HT1080 (cell line): Measurements from ENCODE around the gene SENP5. TPM values are rescaled to one million over a fixed set of nuclear protein-coding genes. Genes with fewer than 3 reads are reported as not detected.

Experiments
- DNase-seq: peaks from one replicate; pipeline ENCODE4 v3.0.0-alpha.2; 2015; ENCODE audit warnings: low read depth
- total RNA-seq: library from RNA; depleted of rRNA; stranded (reverse); fragments of >200 nt; shearing (Covaris generic); gene quantifications from 2 replicates; pipeline ENCODE4 v1.2.3, GENCODE V29; 2014

SENP5 gene
- total RNA-seq, 1 experiment from 2014 or later, result 57.3 TPM

DNA sequence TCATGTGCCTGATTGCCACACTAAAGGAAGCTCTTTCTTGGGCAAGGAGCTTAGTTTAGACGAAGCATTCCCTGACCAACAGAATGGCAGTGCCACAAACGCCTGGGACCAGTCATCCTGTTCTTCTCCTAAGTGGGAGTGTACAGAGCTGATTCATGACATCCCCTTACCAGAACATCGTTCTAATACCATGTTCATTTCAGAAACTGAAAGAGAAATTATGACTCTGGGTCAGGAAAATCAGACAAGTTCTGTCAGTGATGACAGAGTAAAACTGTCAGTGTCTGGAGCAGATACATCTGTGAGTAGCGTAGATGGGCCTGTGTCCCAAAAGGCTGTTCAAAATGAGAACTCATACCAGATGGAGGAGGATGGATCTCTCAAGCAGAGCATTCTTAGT, 18.4 kb downstream of the SENP5 start:
- no peak for DNase-seq

DNA sequence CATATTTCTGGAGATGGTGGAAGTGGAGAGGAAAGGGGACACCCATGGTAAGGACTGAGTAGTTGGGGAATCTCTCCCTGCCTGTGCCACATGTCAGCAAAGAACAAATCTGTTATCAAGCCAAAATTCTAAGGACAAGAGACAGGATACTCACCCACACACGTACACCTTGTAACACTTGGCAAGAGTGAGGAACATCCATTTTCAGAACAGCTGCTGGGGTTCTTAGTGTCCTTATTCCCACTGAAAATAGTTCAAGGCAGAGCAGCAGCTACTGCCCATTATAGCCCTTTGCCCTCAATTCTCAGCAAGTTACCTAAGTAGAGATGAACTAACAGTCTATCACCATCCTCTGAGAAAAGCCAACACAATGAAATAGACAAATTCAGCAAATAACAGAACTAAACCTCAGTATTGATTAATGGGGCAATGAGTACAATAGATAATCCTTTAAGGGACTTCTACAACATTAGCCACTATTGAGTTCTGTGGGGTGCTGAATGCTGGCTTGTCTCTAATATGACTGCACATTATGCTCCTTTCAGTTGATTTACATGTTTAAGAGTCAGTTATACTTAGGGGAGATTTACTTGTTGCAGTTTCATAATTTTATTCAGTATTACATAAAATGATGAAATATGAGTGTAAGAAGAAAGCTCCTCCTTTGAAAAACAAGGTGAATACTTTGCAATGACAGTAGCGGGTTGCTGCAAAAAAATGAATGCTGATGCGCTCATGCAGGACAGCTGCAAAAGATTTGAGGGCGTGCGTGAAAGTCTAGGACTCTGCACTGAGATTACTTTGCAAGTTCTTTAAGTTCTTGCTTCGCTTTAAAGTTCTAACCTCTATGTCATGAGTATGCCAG, 22.4 kb downstream of the SENP5 start:
- no peak for DNase-seq

DNA sequence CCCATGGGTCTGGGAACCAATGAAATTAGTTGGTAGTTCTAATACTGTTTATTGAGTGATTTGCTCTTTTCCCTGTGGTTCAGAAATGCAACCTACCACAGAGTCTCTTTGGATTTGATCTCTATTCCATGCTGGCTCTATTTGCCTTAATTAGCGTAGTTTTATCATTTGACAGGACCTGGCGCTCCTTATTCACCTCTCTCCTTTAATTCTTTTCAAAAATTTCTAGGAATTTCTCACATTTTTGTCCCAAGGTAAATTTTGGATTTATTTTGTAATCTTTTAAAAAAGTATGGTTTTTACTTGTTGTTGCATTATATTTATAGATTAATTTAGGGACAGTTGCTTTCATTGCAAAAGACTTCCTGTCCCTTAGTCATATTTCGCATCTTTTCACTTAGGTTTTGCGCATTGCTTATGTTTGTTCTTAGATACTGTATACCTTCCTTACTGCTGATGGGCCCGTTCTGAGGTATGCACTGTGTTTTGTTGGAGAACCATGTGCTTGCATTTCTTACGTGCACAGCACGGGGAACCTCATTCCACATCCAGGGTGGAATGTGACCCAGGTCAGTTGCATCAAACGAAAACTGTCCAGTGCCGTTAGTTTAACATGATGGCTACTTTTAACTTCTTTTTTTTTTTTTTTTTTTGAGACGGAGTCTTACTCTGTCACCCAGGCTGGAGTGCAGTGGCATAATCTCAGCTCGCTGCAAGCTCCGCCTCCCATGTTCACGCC, 27.0 kb downstream of the SENP5 start:
- DNase-seq, result no peak

DNA sequence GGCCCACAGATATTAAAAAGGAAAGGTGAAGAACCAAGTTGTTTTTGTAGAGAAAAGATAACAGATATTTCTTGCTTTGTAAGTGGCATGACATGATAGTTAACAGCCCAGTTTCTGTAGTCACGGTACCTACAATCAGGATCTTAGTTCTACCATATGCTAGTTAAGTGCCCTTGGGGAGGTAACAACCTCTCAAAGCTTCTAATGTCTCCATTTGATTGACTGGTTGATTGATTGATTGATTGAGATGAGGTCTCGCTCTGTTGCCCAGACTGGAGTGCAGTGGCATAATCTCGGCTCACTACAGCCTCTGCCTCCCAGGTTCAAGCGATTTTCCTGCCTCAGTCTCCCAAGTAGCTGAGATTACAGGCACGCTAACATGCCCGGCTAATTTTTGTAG, 28.5 kb downstream of the SENP5 start:
- no peak for DNase-seq

- DNase-seq, result no peak
Observed at GRCh38 chr3:196901768-196902167, 34.0 kb downstream of the SENP5 start.

- DNase-seq, result no peak
Observed at GRCh38 chr3:196902296-196902695, 34.6 kb downstream of the SENP5 start.

- no peak for DNase-seq
Observed at GRCh38 chr3:196903740-196904139, 36.0 kb downstream of the SENP5 start.

DNA sequence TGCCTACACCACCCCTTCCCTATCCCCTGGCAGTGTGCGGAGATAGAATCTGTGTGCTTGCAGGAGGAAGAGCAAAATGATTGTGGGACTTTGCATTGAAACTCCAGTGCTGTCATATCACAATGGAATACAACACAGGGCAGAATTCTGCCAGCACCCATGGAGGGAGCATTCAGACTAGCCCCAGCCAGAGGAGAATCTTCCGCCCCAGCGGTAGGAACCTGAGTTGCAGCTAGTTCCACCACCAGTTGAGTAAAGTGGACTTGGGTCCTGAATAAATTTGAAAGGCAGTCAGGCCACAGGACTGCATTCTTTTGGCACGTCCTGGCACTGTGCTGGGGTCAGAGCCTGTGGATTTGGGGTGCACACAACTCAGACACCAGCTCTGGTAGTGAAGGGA, 47.1 kb downstream of the SENP5 start:
- DNase-seq, result no peak

GRCh38 chr3:196915375-196915774, 47.7 kb downstream of the SENP5 start:
- DNase-seq, result no peak

- no peak for DNase-seq
Observed at GRCh38 chr3:196916221-196916620, 48.5 kb downstream of the SENP5 start.

DNA sequence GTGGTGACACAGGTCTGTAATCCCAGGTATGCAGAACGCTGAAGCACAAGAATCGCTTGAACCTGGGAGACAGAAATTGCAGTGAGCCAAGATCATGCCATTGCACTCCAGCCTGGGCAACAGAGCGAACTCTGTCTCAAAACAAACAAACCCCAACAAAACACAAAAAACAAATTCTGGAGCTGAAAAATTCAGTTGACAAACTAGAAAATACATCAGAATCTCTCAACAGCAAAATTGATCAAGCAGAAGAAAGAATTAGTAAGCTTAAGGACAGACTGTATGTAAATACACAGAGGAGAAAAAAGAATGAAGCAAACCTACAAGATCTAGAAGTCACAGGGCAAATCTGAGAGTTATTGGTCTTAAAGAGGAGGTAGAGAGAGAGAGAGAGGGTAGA, 49.3 kb downstream of the SENP5 start:
- no peak for DNase-seq

GRCh38 chr3:196918968-196919367, 51.2 kb downstream of the SENP5 start:
- DNase-seq, result no peak

DNA sequence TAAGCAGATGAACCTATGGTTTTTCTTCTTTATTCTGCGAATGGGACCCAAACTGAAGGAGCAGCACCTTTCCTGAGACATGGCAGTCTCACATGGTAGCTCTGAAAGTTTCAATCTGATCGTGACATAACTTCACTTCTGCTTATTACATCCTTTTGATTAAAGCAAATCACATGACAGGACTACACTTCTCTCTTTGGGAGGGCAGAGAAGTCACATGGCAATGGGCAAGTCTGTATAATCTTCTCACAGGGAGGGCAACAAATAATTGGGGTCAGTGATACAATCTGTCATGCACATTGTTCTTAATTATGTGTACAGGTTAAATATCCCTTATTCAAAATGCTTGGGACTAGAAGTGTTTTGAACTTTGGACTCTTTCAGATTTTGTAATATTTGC, 53.0 kb downstream of the SENP5 start:
- no peak for DNase-seq

DNA sequence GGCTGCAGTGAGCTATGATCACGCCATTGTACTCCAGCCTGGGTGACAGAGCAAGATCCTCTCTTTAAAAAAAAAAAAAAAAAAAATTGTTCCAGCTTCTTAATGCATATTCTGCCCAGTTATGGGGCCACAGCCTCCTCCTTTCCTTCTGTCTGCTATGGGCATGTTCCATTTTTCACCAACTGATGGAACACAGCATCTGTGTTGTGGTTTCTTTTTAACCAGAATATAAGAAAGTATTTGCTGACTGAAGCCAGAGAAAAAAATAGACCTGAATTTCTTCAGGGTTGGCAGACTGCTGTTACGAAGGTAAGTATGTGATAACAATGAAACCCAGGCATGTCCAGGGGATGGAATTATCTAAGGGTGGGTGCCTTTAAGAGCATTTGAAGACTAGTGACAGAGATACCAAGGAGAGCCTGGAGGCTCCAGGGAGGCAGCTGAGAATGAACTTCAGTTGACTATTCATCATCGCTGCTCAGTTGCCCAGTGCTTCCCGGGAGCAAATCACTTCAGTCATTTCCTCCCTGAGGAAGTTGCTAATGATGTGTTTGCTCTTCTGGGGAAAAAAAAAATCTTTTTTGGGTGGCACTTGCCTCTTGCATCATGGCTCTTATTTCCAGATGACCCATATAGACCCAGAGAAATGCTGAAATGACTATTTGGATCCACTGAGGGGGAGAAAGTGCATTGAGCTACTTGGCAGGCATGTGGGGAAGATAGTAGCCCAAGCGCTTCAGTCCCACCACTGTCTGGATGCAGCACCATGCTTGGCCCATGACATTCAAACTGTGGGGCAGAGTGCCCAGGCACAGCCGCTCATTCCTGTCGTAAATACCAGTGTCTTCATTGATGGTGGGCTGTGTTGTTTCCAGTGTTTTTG, 60.1 kb downstream of the SENP5 start:
- peak; percentile 38 for DNase-seq

GRCh38 chr3:196931157-196931556, 63.4 kb downstream of the SENP5 start:
- DNase-seq, result no peak

GRCh38 chr3:196931828-196932587, 64.3 kb downstream of the SENP5 start:
- DNase-seq, result no peak

DNA sequence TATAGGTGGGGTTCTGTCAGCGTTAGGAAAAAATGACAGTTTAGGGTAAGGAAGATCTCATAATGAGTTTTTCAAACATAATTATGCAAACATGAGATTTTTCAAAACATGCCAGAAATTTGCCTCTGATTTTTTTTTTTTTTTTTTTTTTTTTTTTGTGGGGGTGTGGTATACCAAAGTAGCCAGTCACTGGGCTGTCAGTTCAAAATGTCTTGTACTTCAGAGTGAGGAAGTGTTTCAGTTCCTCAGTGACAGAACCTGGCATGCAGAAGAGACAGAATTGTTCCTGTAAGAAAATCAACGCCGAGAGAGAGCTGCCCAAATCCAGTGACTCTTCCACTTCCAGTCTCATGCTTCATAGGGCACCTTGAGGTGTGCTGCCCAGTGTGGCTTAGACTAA, 64.9 kb downstream of the SENP5 start:
- DNase-seq, result no peak

GRCh38 chr3:196936288-196936687, 68.6 kb downstream of the SENP5 start:
- no peak for DNase-seq

DNA sequence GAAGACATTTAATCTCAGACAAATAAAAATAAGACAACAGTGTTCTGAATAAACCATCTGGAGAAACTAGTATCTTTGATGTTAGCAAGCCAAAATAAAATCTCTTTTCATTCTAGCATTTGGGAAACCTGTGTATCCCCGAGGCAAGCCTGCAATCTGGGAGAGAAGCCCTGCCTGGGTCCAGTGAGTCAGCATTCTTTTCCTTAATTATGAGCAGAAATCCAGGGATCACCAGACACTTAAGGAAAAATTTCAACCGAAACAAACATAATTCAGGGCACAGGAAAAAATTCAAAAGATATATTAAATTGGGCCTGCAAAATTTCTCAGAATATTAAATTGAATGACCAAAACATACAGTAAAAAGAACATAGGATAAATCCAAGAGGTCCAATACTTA, 70.4 kb downstream of the SENP5 start:
- DNase-seq, result no peak

DNA sequence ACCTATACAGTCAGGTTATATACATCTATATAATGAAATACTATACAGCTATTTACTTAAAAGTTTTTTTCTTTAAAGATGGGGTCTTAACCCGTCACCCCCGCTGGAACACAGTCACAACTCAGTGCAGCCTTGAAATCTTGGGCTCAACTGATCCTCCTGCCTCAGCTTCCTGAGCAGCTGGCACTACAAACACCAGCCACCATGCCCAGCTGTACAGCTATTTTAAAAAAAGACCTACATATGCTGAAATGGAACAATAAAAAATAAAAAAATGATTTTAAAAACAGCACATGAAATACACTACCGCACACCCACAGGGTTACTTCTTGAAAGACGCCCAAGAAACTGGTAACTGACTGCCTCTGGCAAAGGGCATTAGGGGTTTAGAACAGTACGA, 70.9 kb downstream of the SENP5 start:
- no peak for DNase-seq

DNA sequence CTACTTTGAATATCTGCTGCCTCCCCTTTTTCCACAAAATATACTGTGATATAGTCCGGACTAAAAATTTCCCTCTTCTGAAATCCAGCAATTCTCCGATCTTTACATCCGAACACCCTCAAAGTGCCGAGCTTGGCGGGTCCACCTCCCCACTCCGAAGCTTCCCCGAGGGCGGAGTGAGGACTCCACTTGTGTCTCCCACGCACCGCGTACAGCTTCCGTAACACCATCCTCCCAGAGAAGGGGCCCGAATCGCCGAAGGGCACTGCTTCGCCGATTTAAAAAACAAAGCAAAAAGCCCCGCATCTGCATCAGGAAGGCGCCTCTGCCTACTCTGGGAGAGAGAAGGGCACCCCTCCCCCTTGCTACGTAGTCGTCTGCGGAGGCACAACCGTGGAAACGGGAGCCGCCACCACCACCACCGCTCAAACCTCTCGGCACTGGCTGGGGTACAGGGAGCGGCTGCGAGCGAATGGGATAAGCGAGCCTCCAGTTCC, 74.1 kb downstream of the SENP5 start:
- peak; percentile 24 for DNase-seq
